B cell (primary cell): ENCODE data around the gene FHIT. TPM values are rescaled to one million over a fixed set of nuclear protein-coding genes. Genes with fewer than 3 reads are reported as not detected.

Source experiments
- ATAC-seq: fragments of 200-7000 bp; cut with Tn5 transposase; one replicate; pipeline ENCODE4 v1.10.0; 2021; ENCODE audit warnings: low read depth, mild to moderate bottlenecking, moderate number of reproducible peaks, moderate library complexity
- CTCF ChIA-PET: fragments of 350-600 bp; sonication (Branson Sonifier 250); formaldehyde crosslinking; loops from one replicate; lab custom pipeline; 2021; ENCODE audit warnings: antibody characterized with exemption, inconsistent platforms; lab: Charles Lee
- POLR2A ChIA-PET: fragments of 350-600 bp; sonication (Branson Sonifier 250); formaldehyde crosslinking; loops from one replicate; lab custom pipeline; 2021; ENCODE audit warnings: antibody characterized with exemption; lab: Charles Lee
- DNase-seq: peaks from one replicate; pipeline ENCODE4 v3.0.0; 2013
- H2AFZ ChIP-seq: 2 replicates; pipeline ENCODE4 v1.6.1; 2012; ENCODE audit warnings: mild to moderate bottlenecking, low read depth, low read length; ENCODE audit not compliant: insufficient read depth, poor library complexity, severe bottlenecking
- H3K27ac ChIP-seq, 2 donors: 1 replicate in 1 of 2; 2 replicates in 1 of 2; pipeline ENCODE4 v1.5.1; 2012 to 2013; ENCODE audit warnings: low read length in 2 of 2, mild to moderate bottlenecking in 2 of 2, moderate library complexity in 1 of 2
- H3K27me3 ChIP-seq, 4 experiments: fragments of 200-600 bp in 1 of 4; sonication (generic) in 1 of 4; replicated peaks in 1 of 4; 1 replicate in 2 of 4; 2 replicates in 2 of 4; pipeline versions ENCODE4 v1.6.1 to v1.7.0; 2013 to 2016; ENCODE audit warnings: low read length in 3 of 4, mild to moderate bottlenecking in 2 of 4, mixed read lengths in 1 of 4, moderate library complexity in 1 of 4; ENCODE audit not compliant: insufficient read depth in 4 of 4, control insufficient read depth in 3 of 4; ENCODE audit errors: control extremely low read depth in 1 of 4
- H3K36me3 ChIP-seq, 2 experiments: replicated peaks in 1 of 2; 1 replicate in 1 of 2; 2 replicates in 1 of 2; pipeline versions ENCODE4 v1.6.1 to v1.7.1; 2013; ENCODE audit warnings: low read length in 1 of 2; ENCODE audit not compliant: insufficient read depth in 2 of 2, control insufficient read depth in 1 of 2; ENCODE audit errors: control extremely low read depth in 1 of 2, extremely low read depth in 1 of 2
- H3K4me1 ChIP-seq, 2 donors: fragments of 200-600 bp in 1 of 2; sonication (generic) in 1 of 2; 1 replicate in 1 of 2; 2 replicates in 1 of 2; pipeline versions ENCODE4 v1.5.1 to v1.6.1; 2013 to 2017; ENCODE audit warnings: low read length in 2 of 2; ENCODE audit not compliant: control insufficient read depth in 2 of 2, insufficient read depth in 2 of 2
- H3K4me2 ChIP-seq: replicated peaks from 2 replicates; pipeline ENCODE3; 2012; ENCODE audit warnings: mild to moderate bottlenecking, low read depth, low read length; ENCODE audit not compliant: poor library complexity, severe bottlenecking
- H3K4me3 ChIP-seq, 5 experiments: fragments of 200-600 bp in 1 of 5; sonication (generic) in 1 of 5; 1 replicate in 3 of 5; 2 replicates in 2 of 5; pipeline versions ENCODE4 v1.5.1 to v1.7.0; 2011 to 2016; ENCODE audit warnings: low read length in 4 of 5, mild to moderate bottlenecking in 4 of 5, low read depth in 2 of 5, control low read depth in 1 of 5, moderate library complexity in 1 of 5; ENCODE audit not compliant: insufficient read depth in 1 of 5; ENCODE audit errors: control extremely low read depth in 1 of 5, extremely low read depth in 1 of 5
- H3K79me2 ChIP-seq: fragments of 200-600 bp; sonication (generic); one replicate; pipeline ENCODE4 v1.6.0; 2016; ENCODE audit warnings: low read length; ENCODE audit not compliant: control insufficient read depth, insufficient read depth
- H3K9ac ChIP-seq: fragments of 200-600 bp; sonication (generic); 2 replicates; pipeline ENCODE4 v1.6.1; 2017; ENCODE audit warnings: mild to moderate bottlenecking, low read length, moderate library complexity
- H3K9me3 ChIP-seq, 3 donors: one replicate each; pipeline versions ENCODE4 v1.6.1 to v1.7.1; 2013; ENCODE audit warnings: low read length in 2 of 3; ENCODE audit not compliant: control insufficient read depth in 2 of 3, insufficient read depth in 1 of 3; ENCODE audit errors: control extremely low read depth in 1 of 3
- H4K20me1 ChIP-seq: 2 replicates; pipeline ENCODE4 v1.6.0; 2012; ENCODE audit warnings: mild to moderate bottlenecking, low read length; ENCODE audit not compliant: insufficient read depth, control insufficient read depth, poor library complexity, severe bottlenecking
- H3K27ac Mint-ChIP-seq: one replicate; pipeline ENCODE4 v1.8.0; 2021; ENCODE audit warnings: mixed read lengths
- H3K27me3 Mint-ChIP-seq: one replicate; pipeline ENCODE4 v1.8.0; 2021; ENCODE audit warnings: mixed read lengths
- H3K4me1 Mint-ChIP-seq: one replicate; pipeline ENCODE4 v1.8.0; 2021; ENCODE audit warnings: mixed read lengths
- H3K4me3 Mint-ChIP-seq: one replicate; pipeline ENCODE4 v1.8.0; 2021; ENCODE audit warnings: mixed read lengths
- H3K9me3 Mint-ChIP-seq: one replicate; pipeline ENCODE4 v1.8.0; 2022; ENCODE audit warnings: mixed read lengths; ENCODE audit not compliant: insufficient read depth
- EZH2 ChIP-seq: IDR thresholded peaks from 2 replicates; pipeline ENCODE4 v1.6.1; 2012; ENCODE audit warnings: borderline replicate concordance, low read depth, mild to moderate bottlenecking, moderate library complexity, low read length; ENCODE audit not compliant: insufficient read depth, poor library complexity, severe bottlenecking
- WGBS: methylation state at CpG from one replicate; pipeline ENCODE4 v1.1.5; 2013; ENCODE audit warnings: missing lambda C conversion rate; ENCODE audit not compliant: insufficient coverage; 5-methylcytosine and 5-hydroxymethylcytosine counted together
- intact Hi-C: fragments of 100-400 bp; cut with micrococcal nuclease; formaldehyde crosslinking; loops from one replicate; pipeline ENCODE4 v1.10.0; 2022
- polyA plus RNA-seq: library from polyadenylated mRNA; depleted of rRNA; stranded (reverse); fragments of >200 nt; gene quantifications from 2 replicates; pipeline ENCODE4 v1.2.3, GENCODE V29; 2012
- total RNA-seq, 2 donors: library from RNA; stranded (reverse); fragments of 120-200 nt in 1 of 2; gene quantifications; 1 replicate in 1 of 2; 2 replicates in 1 of 2; pipeline versions ENCODE4 v1.2.3 to v1.2.4, GENCODE V29; 2013 to 2022
- TF ChIP-seq, protein P1 (sequence below): fragments of 200-600 bp; IDR thresholded peaks from one replicate; pipeline ENCODE4 v1.8.0; 2022; ENCODE audit warnings: antibody characterized with exemption, mild to moderate bottlenecking

The FHIT gene
- total and polyA plus RNA-seq, 2 donors (not counting 1 experiment from before 2014, with no cell fraction given): 1.7 to 7.8 TPM

DNA sequence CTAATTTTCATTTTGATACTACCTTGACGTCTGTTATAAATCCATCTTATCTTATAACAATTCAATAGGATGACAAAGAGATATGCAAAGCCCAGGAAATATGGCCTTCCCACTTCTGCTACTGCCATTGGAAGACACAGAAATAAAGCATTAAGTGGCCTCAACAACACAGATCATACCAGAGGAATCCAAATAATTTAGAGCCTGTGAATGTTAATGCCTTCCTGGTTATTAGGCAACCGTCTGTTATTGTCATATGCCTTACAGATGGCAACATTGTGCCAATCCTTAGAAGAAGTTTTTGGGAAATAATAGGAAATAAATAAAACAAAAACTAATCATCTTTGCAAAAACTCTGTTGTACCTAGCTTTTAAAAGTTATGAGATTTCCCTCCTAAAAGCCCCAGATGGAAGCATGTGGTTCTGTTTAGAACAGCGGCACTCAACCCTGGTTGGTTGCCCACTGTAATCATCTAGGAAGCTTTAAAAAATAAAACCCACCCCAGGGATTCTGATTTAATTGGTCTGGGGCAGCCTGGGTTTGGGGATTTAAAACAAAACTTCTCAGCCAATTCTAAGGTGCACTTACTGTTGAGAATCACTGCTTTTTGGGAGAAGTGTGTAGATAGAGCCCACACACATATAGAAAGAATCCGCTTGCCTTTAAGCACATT lies 1496.7 kb downstream of the FHIT start:
- ChIA-PET CTCF (no interaction called here), POLR2A (no interaction called here)
- Mint-ChIP-seq H3K4me1 (peaks cover 7% of the 10 kb centered on the region), H3K4me3 (no peak overlapping the region), H3K27ac (no peak overlapping the region), H3K27me3 (no peaks in the 10 kb centered on the region), H3K9me3 (no peaks in the 10 kb centered on the region)
- intact Hi-C loops: no loop called here
- H3K4me1 ChIP-seq: no peaks in the 10 kb centered on the region
- no peak overlapping the region for H3K4me3 ChIP-seq
- H3K36me3 ChIP-seq: no peaks in the 10 kb centered on the region
- ATAC-seq: no peak
- no peaks in the 10 kb centered on the region for H3K79me2 ChIP-seq
- 60% methylated on average over 2 of the region's 4 CpGs for WGBS
- H3K9me3 ChIP-seq: no peaks in the 10 kb centered on the region
- no peaks in the 10 kb centered on the region for H4K20me1 ChIP-seq
- no peak overlapping the region for H3K9ac ChIP-seq
- TF ChIP-seq, protein P1, sequence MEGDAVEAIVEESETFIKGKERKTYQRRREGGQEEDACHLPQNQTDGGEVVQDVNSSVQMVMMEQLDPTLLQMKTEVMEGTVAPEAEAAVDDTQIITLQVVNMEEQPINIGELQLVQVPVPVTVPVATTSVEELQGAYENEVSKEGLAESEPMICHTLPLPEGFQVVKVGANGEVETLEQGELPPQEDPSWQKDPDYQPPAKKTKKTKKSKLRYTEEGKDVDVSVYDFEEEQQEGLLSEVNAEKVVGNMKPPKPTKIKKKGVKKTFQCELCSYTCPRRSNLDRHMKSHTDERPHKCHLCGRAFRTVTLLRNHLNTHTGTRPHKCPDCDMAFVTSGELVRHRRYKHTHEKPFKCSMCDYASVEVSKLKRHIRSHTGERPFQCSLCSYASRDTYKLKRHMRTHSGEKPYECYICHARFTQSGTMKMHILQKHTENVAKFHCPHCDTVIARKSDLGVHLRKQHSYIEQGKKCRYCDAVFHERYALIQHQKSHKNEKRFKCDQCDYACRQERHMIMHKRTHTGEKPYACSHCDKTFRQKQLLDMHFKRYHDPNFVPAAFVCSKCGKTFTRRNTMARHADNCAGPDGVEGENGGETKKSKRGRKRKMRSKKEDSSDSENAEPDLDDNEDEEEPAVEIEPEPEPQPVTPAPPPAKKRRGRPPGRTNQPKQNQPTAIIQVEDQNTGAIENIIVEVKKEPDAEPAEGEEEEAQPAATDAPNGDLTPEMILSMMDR: no peak
- no peak for TF ChIP-seq EZH2
- H3K27ac ChIP-seq: no peak overlapping the region
- no peak overlapping the region for H3K4me2 ChIP-seq
- no peak overlapping the region for H2AFZ ChIP-seq
- H3K27me3 ChIP-seq: no peaks in the 10 kb centered on the region
- no peak for DNase-seq

DNA sequence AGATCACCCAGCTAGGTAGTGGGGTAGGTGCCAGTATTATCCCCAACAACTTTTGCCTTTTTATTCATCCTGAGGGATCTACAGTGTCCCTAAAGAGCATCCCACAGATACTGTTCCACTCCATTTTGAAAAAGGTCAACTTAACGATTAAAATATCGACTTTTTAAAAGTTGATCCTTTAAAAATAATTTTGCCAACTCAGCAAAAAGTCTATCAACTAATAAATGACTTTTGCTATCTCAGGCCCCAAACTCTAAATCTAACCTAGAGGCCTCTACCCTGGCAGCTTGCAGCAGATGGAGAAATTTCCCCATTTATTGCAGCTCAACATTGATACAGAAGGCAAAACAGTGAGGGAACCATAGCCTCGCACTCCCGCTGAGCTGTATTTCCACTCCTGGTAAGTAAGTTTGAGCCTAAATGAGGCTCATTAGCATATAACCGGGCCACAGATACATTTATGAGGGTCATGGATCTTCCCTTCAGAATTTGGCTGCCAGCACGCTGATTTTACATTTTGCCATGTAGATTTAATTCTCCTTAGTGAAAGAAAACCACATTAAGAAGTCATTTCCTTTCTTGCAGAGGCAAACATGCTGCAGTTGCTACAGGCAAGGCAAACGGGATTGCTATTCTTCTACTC lies 1497.3 kb downstream of the FHIT start:
- no peak overlapping the region for H3K27ac Mint-ChIP-seq
- no peaks in the 10 kb centered on the region for H3K9me3 Mint-ChIP-seq
- Histone ChIP-seq H2AFZ (no peak overlapping the region), H4K20me1 (no peaks in the 10 kb centered on the region), H3K79me2 (no peaks in the 10 kb centered on the region), H3K4me1 (no peaks in the 10 kb centered on the region), H3K4me2 (no peak overlapping the region), H3K9me3 (no peaks in the 10 kb centered on the region), H3K27me3 (no peaks in the 10 kb centered on the region), H3K27ac (no peak overlapping the region), H3K4me3 (no peak overlapping the region), H3K9ac (no peak overlapping the region), H3K36me3 (no peaks in the 10 kb centered on the region)
- ATAC-seq (no peak), DNase-seq (no peak)
- peaks cover 3% of the 10 kb centered on the region for H3K4me1 Mint-ChIP-seq
- intact Hi-C loops: no loop called here
- TF ChIP-seq, protein P1: no peak
- TF ChIP-seq EZH2: no peak
- H3K4me3 Mint-ChIP-seq: no peak overlapping the region
- no peaks in the 10 kb centered on the region for H3K27me3 Mint-ChIP-seq
- WGBS: 74% methylated on average over 6 of the region's 7 CpGs
- CTCF ChIA-PET: no interaction called here
- POLR2A ChIA-PET: no interaction called here
